Tibial nerve (tissue), 4 donors: ENCODE results near the gene OLA1. TPM values are rescaled to one million over a fixed set of nuclear protein-coding genes. Genes with fewer than 3 reads are reported as not detected.
A peak's percentile ranks its signal among the peaks of the same experiment; 100 is the strongest.

Experiments
- DNase-seq, 2 donors: peaks; one replicate each; pipeline ENCODE4 v3.0.0-alpha.2; 2019; ENCODE audit warnings: low spot score in 2 of 2
- H3K27ac ChIP-seq, 4 donors: fragments of 200-600 bp; sonication (generic) in 3 of 4; one replicate each; pipeline ENCODE4 v1.5.1; 2017 to 2019; ENCODE audit warnings: mild to moderate bottlenecking in 1 of 4
- H3K27me3 ChIP-seq, 2 donors: fragments of 200-600 bp; sonication (generic) in 1 of 2; one replicate each; pipeline versions ENCODE4 v1.5.1 to v1.6.0; 2017 to 2019
- H3K36me3 ChIP-seq, 3 donors: fragments of 200-600 bp; sonication (generic); one replicate each; pipeline ENCODE4 v1.5.1; 2018 to 2019
- H3K4me1 ChIP-seq, 4 donors: fragments of 200-600 bp; sonication (generic) in 3 of 4; one replicate each; pipeline ENCODE4 v1.5.1; 2017 to 2019
- H3K4me3 ChIP-seq, 4 donors: fragments of 200-600 bp; sonication (generic) in 3 of 4; one replicate each; pipeline ENCODE4 v1.5.1; 2017 to 2019; ENCODE audit warnings: mild to moderate bottlenecking in 1 of 4, moderate library complexity in 1 of 4
- H3K9me3 ChIP-seq, 4 donors: fragments of 200-600 bp; sonication (generic) in 3 of 4; one replicate each; pipeline ENCODE4 v1.5.1; 2017 to 2019
- CTCF ChIP-seq, 5 experiments: fragments of 200-600 bp in 3 of 5; fragments of 450-650 bp in 2 of 5; sonication (generic) in 3 of 5; IDR thresholded peaks; one replicate each; pipeline ENCODE4 v1.5.1; 2016 to 2019; ENCODE audit warnings: antibody characterized with exemption in 5 of 5, mild to moderate bottlenecking in 3 of 5, moderate library complexity in 2 of 5
- EP300 ChIP-seq, 2 donors: sonication (generic); formaldehyde crosslinking; IDR thresholded peaks; one replicate each; pipeline ENCODE4 v1.6.1; 2017; ENCODE audit warnings: antibody characterized with exemption in 2 of 2, mild to moderate bottlenecking in 1 of 2
- POLR2A ChIP-seq, 2 donors: fragments of 450-650 bp; IDR thresholded peaks; one replicate each; pipeline ENCODE4 v1.6.1; 2017; ENCODE audit warnings: antibody characterized with exemption in 2 of 2, mild to moderate bottlenecking in 2 of 2, moderate library complexity in 2 of 2
- WGBS, 2 donors: methylation state at CpG; one replicate each; pipeline ENCODE4 v1.1.5; 2018; 5-methylcytosine and 5-hydroxymethylcytosine counted together
- total RNA-seq, 4 donors: library from RNA; depleted of rRNA; stranded (reverse); fragments of >200 nt; gene quantifications; one replicate each; pipeline ENCODE4 v1.1.0, GENCODE V29; 2016

OLA1 gene
- total RNA-seq, 4 donors from 2014 or later = 32.0 to 69.0 (median 45.5) TPM

- no peak overlapping the region for H3K27ac ChIP-seq
- no peak for TF ChIP-seq POLR2A (IDR thresholded peaks at IDR 0.05)
- no peak for TF ChIP-seq EP300 (IDR thresholded peaks at IDR 0.05)
- TF ChIP-seq CTCF (IDR thresholded peaks at IDR 0.05) = no peak
- H3K36me3 ChIP-seq = no peaks in the 10 kb centered on the region
- no peaks in the 10 kb centered on the region for H3K9me3 ChIP-seq
- H3K4me1 ChIP-seq = peaks cover 0 to 9% (median 2%) of the 10 kb centered on the region in 4 donors
- no peaks in the 10 kb centered on the region for H3K27me3 ChIP-seq
- H3K4me3 ChIP-seq = no peak overlapping the region
- WGBS, 2 donors = 60 to 66% methylated on average over 3 of the region's 3 CpGs
- DNase-seq = no peak
These were observed 217.1 kb downstream of the OLA1 start for GRCh38 chr2:174031226-174031625.

GRCh38 chr2:174028935-174029334 lies 219.4 kb downstream of the OLA1 start:
- Histone ChIP-seq H3K4me1 (peaks cover 0 to 31% (median 11%) of the 10 kb centered on the region in 4 donors), H3K27me3 (no peaks in the 10 kb centered on the region), H3K9me3 (no peaks in the 10 kb centered on the region), H3K4me3 (no peak overlapping the region), H3K36me3 (no peaks in the 10 kb centered on the region), H3K27ac (no peak overlapping the region)
- 72 to 74% methylated on average over 5 of the region's 5 CpGs for WGBS, 2 donors
- DNase-seq = no peak
- TF ChIP-seq CTCF (IDR thresholded peaks at IDR 0.05) (no peak), POLR2A (IDR thresholded peaks at IDR 0.05) (no peak), EP300 (IDR thresholded peaks at IDR 0.05) (no peak)

- no peak for DNase-seq
- H3K36me3 ChIP-seq = no peaks in the 10 kb centered on the region
- H3K4me3 ChIP-seq = no peak overlapping the region
- no peak overlapping the region for H3K27ac ChIP-seq
- WGBS, 2 donors = 62 to 66% methylated on average over 3 of the region's 3 CpGs
- TF ChIP-seq CTCF (IDR thresholded peaks at IDR 0.05) = no peak
- no peak for TF ChIP-seq POLR2A (IDR thresholded peaks at IDR 0.05)
- no peak for TF ChIP-seq EP300 (IDR thresholded peaks at IDR 0.05)
- no peaks in the 10 kb centered on the region for H3K9me3 ChIP-seq
- peaks cover 0 to 37% (median 16%) of the 10 kb centered on the region in 4 donors for H3K4me1 ChIP-seq
- H3K27me3 ChIP-seq = no peaks in the 10 kb centered on the region
These were observed 220.4 kb downstream of the OLA1 start for GRCh38 chr2:174027956-174028355.

- Histone ChIP-seq H3K4me1 (peaks cover 0 to 37% (median 16%) of the 10 kb centered on the region in 4 donors), H3K9me3 (no peaks in the 10 kb centered on the region), H3K4me3 (no peak overlapping the region), H3K27ac (peak overlapping the region; percentile 37 to 87 (median 63)), H3K36me3 (no peaks in the 10 kb centered on the region), H3K27me3 (no peaks in the 10 kb centered on the region)
- TF ChIP-seq POLR2A (IDR thresholded peaks at IDR 0.05) (no peak), CTCF (IDR thresholded peaks at IDR 0.05) (no peak), EP300 (IDR thresholded peaks at IDR 0.05) (no peak)
- no peak for DNase-seq
- WGBS, 2 donors = 82 to 87% methylated on average over 22 to 23 of the region's 23 CpGs
These were observed 222.0 kb downstream of the OLA1 start for GRCh38 chr2:174026122-174026845.

GRCh38 chr2:174025271-174026121 lies 222.8 kb downstream of the OLA1 start:
- Histone ChIP-seq H3K4me3 (peak overlapping the region in 1 of 4 donors; percentile 25), H3K36me3 (no peaks in the 10 kb centered on the region), H3K27me3 (no peaks in the 10 kb centered on the region), H3K4me1 (peaks cover 0 to 37% (median 16%) of the 10 kb centered on the region in 4 donors), H3K9me3 (no peaks in the 10 kb centered on the region), H3K27ac (peak overlapping the region; percentile 37 to 87 (median 70))
- peak; percentile 80 to 92 for DNase-seq
- 66 to 70% methylated on average over 43 of the region's 47 CpGs for WGBS, 2 donors
- TF ChIP-seq EP300 (IDR thresholded peaks at IDR 0.05) (peak; percentile 35 to 95), POLR2A (IDR thresholded peaks at IDR 0.05) (no peak), CTCF (IDR thresholded peaks at IDR 0.05) (no peak)
